GM18499 (cell line): Measurements from ENCODE around the gene SPATA9.

ENCODE experiments used
- ATAC-seq: cut with Tn5 transposase; IDR thresholded peaks from one replicate; pipeline ENCODE4 v1.9.1; 2021; ENCODE audit warnings: moderate number of reproducible peaks; ENCODE audit not compliant: insufficient read depth, unreplicated experiment

The SPATA9 gene, protein sequence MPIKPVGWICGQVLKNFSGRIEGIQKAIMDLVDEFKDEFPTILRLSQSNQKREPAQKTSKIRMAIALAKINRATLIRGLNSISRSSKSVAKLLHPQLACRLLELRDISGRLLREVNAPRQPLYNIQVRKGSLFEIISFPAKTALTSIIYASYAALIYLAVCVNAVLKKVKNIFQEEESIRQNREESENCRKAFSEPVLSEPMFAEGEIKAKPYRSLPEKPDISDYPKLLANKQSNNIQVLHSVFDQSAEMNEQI

DNA sequence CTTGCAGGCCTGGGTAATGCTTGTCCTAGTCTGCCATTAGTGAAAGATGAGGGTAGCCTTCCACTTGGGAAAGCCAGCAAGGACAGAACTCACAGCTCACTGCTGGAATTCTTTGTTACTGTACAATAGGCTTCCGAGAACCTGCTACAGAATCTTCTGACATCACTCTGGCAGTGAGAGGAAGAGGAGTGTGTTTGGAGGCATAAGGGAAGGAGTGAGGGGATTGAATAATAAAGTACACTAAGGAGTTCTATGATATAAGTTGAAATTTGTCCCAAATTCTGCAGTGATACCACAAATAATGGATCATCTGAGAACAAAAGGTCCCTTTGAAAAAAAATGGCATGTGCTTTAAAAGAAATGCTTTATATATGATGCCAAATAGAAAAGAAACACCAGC lies at the start of gene SPATA9:
Gene SPATA9 (minus strand): TSS at position 101 of the 400 bp plus-strand sequence. CDS start 137 bp downstream, outside the sequence.
- ATAC-seq, result no peak

DNA sequence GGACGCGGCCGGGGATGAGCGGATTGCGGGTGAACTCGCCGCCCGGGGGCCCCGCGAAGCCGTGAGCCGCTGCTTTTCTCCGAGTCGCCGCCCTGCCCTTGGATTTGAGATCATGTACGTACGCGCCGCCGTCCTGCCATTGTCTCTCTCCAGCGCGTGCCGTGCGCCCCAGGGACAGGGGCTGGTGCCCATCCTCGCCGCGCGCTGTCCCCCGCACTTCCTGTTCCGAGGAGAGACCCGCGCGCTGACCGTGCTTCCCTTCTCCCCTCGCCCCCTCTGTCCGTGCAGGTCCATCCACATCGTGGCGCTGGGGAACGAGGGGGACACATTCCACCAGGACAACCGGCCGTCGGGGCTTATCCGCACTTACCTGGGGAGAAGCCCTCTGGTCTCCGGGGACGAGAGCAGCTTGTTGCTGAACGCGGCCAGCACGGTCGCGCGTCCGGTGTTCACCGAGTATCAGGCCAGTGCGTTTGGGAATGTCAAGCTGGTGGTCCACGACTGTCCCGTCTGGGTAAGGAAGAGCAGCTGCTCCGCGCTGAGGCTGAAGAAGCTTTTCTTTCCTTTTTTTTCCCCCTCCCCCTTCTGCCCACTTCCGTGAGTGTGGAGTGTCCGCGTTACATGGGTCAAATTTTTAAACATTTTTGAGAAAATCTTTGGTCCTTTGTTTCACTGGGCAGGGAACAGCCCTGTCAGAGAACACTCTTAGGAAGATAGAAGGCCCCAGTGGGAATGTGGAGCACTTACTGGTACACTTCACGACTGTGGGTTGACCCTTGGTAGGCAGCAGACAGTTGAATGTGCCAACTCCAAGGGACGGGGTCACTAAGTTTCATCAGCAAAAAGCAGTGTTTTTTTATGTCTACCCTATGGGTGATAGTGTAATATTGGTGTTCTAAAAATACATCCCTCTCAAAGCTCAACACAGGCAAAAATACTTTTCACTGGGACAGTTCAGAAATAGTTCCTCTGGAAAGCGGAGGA lies 49.1 kb upstream of the SPATA9 start:
- ATAC-seq, result no peak

DNA sequence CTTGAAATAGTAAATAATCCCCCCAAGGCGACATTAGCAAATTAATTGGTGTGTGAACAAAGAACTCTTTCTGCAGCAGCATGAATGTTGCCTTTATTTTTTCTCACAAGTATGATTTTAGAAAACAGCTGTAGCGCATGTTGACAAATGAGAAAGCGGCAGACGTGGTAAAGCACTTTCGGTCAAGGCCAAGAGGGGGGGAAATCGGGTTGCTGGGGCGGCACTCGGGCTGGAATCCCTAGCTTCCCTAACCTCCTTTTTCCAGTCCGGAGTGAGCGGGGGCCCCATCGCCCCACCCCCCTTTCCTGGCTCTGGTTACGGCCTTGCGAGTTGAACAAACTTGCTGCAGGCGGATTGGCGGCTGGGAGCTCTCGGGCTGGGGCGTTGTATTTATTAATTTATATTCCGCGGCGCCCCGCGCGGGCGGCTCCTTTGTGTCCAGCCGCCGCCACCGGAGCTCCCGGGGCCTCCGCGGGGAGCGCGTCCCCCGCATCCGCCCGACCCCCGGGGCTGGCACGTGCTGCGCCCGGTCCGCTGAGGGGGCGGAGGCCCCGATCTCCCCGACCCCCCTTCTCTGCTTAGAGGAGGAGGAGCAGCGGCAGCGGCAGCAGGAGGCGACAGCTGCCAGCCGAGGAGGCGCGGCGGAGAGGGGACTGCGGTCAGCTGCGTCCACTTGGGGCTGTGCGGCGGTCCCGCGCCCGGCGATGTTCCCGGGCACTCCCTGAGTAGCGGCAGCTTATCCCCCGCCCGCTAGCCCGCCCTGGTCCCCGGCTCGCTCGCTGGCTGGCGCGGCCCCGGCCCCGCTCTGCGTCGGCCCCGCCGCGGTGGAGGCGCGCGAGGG lies 48.2 kb upstream of the SPATA9 start, which contains the start of gene RHOBTB3:
Gene RHOBTB3 (plus strand): TSS at position 607 of the 841 bp plus-strand sequence. CDS start 347 bp downstream, outside the sequence.
- ATAC-seq, result no peak

DNA sequence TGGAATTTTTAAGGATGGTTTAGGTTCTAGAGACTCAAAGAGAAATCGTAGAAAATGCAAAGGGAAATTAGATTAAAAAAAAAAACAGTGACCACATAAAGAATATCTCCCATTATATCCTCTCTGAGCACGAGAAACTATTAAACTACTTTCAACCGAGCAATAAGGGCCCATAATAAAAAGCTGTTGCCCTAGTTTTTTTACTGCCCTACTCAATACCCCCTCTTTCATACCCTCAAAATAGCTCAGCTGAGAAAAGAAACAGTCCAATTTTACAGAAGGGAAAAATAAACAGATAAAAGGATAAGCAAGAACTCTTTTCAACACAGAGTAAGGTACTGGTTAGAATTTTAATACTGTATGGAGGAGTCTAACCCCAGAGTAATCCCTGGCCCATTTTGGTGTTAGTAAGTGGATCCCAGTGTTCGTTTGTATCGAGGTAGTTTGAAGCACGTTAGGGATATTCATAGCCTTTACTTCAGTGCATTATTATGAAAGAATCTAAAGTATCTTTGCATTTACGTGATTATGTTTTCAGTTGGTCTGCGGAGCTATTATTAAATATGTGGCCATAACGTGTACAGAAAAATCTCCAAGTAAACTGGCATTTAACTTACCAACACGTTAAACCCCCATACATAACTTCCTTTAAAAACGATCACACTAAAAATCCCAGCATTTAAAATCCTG lies 47.4 kb upstream of the SPATA9 start:
- ATAC-seq, result no peak

DNA sequence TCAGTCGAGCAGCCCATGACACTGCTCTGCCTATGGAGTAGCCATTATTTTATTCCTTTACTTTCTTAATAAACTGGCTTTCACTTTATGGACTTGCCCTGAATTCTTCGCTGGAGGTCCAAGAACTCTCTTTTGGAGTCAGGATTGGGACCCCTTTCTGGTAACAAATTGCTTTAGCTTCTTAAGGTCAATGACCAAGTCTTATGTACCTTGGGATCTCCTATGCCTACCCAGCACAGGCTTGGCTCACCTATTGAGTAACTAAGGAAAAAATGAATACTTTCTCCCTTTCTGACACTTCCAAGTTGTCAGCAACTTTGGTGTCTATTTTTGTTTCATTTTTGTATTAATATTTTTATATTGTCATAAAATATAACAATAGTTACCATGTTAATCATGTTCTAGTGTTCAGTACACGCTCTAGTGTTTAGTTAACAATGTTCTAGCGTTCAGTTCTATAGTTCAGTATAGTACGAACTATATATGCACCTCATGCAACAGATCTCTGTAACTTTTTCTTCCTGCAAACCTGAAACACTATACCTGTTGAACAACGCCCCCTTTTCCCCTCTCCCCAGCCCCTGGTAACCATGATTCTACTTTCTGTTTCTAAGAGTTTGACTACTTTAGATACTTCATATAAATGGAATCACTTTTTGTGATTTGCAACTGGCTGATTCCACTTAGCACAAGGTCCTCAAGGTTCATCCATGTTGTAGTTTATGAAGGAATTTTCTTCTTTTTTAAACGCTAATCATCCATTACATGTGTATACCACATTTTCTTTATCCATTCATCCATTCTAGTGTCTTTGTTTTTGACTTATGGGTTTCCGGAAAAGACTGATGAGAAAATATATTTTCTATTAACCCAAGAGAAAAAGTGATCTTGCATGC lies 46.6 kb upstream of the SPATA9 start:
- no peak for ATAC-seq

DNA sequence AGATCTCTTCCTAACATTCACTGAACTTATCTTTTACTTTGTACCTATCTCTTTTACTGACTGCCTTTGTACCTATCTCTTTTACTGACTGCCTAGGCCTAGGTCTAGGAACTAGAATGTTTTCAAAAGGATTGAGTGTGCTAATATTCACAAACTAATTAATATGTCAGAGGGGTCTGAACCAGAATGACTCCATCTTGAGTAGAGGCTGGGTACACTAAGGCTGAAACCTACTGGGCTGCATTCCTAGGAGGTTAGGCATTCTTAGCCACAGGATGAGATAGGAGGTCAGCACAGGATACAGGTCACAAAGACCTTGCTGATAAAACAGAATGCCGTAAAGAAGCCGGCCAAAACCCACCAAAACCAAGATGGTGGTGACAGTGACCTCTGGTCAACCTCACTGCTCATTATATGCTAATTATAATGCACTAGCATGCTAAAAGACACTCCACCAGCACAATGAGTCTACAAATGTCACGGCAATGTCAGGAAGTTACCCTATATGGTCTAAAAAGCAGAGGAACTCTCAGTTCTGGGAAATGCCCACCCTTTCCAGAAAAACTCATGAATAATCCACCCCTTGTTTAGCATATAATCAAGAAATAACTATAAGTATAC lies 45.8 kb upstream of the SPATA9 start:
- no peak for ATAC-seq

DNA sequence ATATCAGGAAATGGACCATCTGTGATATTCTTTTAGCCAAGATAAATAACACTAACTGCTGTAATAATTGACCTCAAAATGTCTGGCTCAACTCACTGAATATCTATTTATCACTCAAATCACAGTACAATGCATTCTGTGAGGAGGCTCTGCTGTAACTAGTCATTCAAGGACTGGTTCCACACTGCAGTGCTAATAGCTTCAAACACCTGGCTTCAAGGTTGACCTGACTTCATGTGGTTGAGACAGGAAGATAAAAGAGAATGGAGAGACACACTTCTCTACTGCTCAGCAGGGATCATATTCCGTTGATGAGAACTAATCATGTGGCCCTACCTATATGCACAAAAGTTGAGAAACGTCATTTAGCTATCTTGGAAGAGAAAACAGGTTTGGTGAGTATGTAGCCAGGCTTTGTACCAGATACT lies 45.0 kb upstream of the SPATA9 start:
- ATAC-seq, result peak; percentile 42

DNA sequence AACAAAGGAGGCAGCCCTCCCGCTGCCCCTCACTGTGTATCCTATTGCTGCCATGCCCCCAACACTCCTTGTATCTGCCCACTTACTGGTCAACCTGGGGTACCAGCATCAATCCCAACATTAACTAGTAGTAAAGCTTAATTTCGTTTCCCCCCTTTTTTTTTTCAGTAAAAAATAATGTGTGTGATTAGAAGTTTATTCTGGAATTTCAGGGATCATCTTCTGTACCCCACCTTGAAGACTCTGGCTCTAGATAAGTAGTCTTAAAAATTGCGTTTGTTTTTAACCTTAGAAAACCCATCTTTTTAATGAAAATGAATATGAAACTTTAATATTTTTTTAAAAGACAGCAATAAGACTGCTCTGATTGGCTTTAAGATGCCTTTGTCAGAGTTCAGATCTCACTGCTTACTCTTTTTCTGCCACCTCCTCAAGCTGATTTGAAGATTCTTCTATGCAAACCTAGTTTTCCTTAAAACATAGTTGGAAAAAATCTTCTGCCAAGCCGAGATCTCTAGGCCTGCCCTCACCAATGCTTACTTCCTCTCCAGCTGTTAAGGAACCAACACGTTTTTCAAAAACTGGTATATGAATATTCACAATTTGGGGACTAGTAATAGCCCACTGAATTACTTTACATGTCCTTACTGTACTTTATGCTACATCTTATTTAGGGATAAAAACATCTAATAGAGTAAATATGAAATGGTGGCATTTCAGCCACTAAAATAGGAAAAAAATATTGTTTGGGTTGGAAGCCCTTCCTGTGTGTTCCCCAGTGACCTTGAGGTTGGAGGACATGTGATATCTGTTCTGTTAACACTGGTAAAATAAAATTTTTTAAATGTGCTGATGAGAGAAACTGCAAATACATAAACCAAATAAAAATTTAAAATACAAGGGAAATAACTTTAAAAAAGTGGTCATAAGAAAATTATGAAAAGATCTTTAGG lies 44.3 kb upstream of the SPATA9 start:
- no peak for ATAC-seq

DNA sequence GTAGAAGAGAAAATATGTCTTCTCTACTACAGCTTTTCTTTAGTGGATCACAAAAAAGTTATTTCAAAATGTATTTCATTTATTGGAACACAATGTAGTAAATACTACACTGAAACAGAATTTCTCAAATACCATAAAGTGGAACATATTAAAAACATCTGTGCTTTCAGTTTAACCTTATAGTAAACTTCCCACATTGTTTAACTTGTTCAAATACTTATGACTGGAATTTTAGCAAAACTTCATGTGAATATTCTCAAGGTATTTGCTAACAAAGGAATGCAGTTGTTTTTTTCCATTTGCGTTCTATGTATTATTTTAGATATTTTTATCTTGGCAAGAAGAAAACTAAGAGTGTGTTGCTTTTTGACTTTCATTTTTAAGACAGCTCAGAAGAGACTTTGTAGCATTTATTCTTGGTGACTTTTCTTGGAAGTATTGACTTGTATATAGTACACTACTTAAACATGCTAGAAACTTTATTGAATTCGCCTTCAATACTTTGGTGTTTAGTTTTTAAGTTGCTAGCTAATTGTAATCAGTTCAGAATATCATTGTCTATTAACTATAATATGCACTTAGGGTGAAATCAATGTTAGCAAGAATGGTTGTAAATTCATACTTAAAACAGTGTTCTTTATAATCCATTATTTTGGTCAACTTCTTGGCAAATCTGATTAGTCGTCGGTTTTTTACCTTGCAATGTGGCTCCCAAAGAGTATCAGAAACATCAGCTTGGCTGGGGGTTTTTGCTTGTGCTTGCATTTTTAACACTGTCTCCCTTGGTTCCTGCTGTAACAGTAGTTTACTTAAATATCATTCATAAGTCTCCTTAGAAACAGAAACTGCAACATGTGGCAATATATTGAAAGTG lies 43.4 kb upstream of the SPATA9 start:
- no peak for ATAC-seq

DNA sequence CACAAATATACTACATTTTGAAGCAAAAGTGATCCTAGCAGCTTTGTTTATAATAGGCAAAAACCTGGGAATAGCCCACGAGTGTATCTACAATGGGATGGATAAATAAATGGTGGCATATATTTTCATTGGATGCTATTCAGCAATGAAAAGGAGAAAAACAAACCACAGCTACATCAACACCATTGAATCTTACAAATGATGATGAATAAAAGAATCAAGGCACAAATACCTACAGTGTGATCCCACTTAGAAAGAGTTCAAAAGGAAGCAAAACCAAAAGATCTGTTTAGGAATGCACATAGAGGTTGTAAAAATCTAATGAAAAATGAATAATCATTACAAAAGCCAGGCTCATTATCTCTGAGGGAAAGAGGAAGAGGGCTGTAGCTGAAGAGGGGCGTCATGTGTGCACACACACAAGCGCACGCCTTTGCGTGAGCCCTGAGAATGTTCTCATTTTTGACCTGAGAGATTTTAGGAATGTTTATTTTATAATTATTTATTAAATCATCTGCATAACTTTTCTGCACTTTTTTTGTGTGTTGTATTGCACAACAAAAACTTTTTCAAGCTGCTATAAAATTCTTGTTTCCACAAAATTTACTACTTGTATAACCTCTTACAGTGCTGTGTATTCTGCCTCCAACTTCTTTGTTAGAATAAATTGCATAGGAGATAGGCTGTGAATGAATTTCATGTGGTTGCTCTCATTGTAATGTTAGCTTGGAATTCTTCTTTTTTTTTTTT lies 42.5 kb upstream of the SPATA9 start:
- ATAC-seq, result no peak

DNA sequence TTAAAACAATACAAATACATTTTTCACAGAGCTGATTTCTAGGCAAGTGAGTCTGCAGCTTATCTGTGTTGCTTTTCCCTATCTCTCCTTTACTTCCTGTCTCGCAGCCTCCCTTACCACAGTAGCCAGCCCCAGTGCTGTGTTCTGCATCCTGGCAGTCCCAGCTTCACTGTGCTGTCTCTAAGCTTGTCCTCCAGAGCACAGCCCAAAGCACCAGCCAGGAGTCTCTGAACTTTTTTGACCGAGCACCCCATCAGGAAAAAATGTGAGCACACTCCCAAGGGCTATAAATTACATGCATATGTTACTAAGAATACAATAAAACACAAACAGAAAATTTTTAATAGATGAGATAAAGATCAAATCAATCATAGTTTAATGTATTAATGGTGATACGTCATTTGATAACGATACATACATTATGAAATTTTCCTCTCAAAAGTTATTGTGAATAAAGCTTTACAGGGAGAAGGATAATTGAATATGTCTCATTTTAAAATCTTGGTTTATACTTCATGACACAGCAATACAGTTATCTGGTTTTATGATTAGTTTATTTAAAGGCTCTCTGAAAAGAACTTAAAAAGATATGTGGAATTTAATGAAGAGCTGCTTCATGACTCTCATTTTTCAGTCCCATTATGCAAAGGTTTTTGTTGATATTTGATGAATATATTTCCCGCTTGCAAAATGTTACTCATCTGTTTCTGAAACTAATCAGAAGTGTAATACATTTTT lies 41.0 kb upstream of the SPATA9 start:
- no peak for ATAC-seq

DNA sequence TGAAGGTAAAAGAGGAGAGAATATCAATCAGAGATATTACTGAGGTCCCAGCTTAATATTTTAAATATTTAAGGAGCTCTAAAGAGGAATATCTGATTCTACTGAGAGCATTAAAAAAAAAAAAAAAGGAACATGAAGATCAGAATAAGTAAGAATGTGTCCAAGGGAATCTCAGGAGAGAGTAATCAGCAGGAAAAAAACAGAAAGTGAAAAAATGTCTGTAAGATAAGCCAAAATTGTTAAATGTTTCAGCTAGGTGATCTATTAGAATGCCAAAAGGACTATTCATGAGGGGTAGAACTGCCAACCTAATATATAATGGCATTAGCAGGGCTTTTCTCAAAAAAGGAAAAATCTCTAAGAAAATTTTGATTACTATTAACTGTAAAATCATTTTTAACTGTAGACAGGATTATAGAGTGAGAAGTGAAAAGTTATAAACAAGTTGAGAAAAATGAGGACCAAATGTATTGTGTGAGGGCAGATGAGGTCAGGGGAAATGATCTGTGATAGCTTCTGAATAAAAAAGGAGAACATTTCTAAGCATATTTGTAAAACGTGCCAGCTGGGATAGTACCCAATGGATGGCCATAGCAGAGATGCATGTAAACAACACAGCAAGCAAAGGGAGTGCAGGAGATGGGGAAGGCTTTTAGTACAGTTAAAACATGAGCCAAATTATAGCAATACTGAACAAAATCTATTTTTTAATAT lies 38.9 kb upstream of the SPATA9 start:
- no peak for ATAC-seq

DNA sequence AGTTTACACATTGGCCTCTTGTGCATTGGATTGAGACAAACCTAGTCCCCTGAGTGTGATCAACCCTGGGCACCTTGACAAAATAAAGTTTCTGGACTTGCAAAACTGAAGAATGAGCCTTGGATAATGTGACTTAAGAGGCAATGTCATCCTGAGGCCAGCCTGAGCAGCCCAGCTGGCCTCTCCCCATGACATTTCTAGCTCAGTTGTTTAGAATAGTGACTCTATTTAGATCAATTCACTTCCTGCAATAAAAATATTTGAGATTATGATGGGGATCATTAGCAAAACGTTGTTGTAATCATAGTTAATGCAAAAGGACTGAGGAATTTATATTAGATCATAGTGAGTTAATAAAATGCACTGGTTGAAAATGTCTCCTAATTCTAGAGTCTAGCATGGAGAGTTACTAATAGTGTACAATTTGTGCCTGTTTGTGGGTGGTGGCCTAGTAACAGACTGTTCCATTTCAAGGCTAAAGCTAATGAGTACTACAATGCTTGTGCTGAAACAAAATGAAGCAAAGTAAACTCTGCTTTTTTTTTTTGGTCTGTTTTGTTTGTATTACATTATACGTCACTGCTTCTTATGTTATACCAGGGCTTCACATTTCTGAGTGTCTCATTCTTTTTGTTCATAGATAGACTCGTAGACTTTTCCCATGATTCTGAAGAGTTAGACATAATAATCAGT lies 37.4 kb upstream of the SPATA9 start:
- no peak for ATAC-seq

DNA sequence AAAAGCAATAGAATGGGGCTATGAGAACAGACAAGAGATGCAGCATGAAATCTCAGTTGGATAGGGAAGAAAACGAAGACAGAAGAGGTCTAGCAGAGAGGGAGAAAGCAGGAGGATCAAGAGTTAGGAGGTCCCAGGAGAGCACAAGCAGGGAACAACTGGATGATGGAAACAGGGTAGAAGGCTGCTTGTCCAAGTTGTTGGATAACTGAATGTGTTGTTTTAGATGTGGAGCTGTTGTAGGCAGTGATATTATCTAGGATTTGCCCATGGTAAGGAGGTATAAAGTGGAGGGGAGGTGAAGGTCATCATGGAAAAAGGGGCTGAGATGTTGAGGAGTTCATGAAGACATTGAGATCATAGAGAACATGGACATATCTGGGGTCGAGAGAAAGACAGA lies 35.9 kb upstream of the SPATA9 start:
- no peak for ATAC-seq
